GM23338 (cell line): ENCODE data around the gene TBC1D14. TPM values are rescaled to one million over a fixed set of nuclear protein-coding genes. Genes with fewer than 3 reads are reported as not detected.
A peak's percentile ranks its signal among the peaks of the same experiment; 100 is the strongest.

Experiments used
- ATAC-seq: fragments of 200-7000 bp; cut with Tn5 transposase; 3 replicates; pipeline ENCODE4 v1.9.1; 2020
- DNase-seq: peaks from one replicate; pipeline ENCODE4 v3.0.0-alpha.2; 2015; ENCODE audit warnings: low spot score
- H2AFZ ChIP-seq: fragments of 200-600 bp; sonication (generic); 2 replicates; pipeline ENCODE4 v1.8.0; 2016; ENCODE audit warnings: antibody characterized with exemption, mild to moderate bottlenecking, moderate library complexity
- H3F3A ChIP-seq: fragments of 200-600 bp; sonication (generic); replicated peaks from 2 replicates; pipeline ENCODE4 v1.8.0; 2017; ENCODE audit warnings: antibody characterized with exemption, mixed run types, low read depth
- H3K27ac ChIP-seq: fragments of 200-600 bp; sonication (generic); 2 replicates; pipeline ENCODE4 v1.6.1; 2016; ENCODE audit warnings: low read depth
- H3K27me3 ChIP-seq: fragments of 200-600 bp; sonication (generic); 2 replicates; pipeline ENCODE4 v1.8.0; 2016; ENCODE audit warnings: mild to moderate bottlenecking, mixed run types, moderate library complexity; ENCODE audit not compliant: insufficient read depth
- H3K36me3 ChIP-seq: fragments of 200-600 bp; sonication (generic); 2 replicates; pipeline ENCODE4 v1.8.0; 2016; ENCODE audit warnings: mild to moderate bottlenecking; ENCODE audit not compliant: insufficient read depth
- H3K4me1 ChIP-seq: fragments of 200-600 bp; sonication (generic); 2 replicates; pipeline ENCODE4 v1.8.0; 2016; ENCODE audit warnings: mild to moderate bottlenecking, moderate library complexity; ENCODE audit not compliant: insufficient read depth
- H3K4me2 ChIP-seq: fragments of 200-600 bp; sonication (generic); 2 replicates; pipeline ENCODE4 v1.7.1; 2017; ENCODE audit warnings: mixed run types
- H3K4me3 ChIP-seq: fragments of 200-600 bp; sonication (generic); 2 replicates; pipeline ENCODE4 v1.6.1; 2016; ENCODE audit warnings: mixed run types
- H3K79me2 ChIP-seq: fragments of 200-600 bp; sonication (generic); replicated peaks from 2 replicates; pipeline ENCODE4 v1.8.0; 2017; ENCODE audit warnings: mild to moderate bottlenecking; ENCODE audit not compliant: insufficient read depth
- H3K9me2 ChIP-seq: fragments of 200-600 bp; sonication (generic); 2 replicates; pipeline ENCODE4 v1.8.0; 2017; ENCODE audit not compliant: insufficient read depth
- H4K20me1 ChIP-seq: fragments of 200-600 bp; sonication (generic); replicated peaks from 2 replicates; pipeline ENCODE4 v1.8.0; 2017; ENCODE audit warnings: mild to moderate bottlenecking; ENCODE audit not compliant: insufficient read depth
- H3K27ac Mint-ChIP-seq: 2 replicates; pipeline ENCODE4 v1.8.0; 2020; ENCODE audit warnings: inconsistent platforms, mild to moderate bottlenecking, moderate library complexity, mixed read lengths
- H3K27me3 Mint-ChIP-seq: 3 replicates; pipeline ENCODE4 v1.8.0; 2022; ENCODE audit warnings: low read depth, mild to moderate bottlenecking, moderate library complexity, mixed read lengths, inconsistent platforms; ENCODE audit not compliant: insufficient read depth, poor library complexity
- H3K36me3 Mint-ChIP-seq: 3 replicates; pipeline ENCODE4 v1.8.0; 2021; ENCODE audit warnings: low read depth, mild to moderate bottlenecking, inconsistent platforms, moderate library complexity, mixed read lengths
- H3K4me1 Mint-ChIP-seq: 3 replicates; pipeline ENCODE4 v1.8.0; 2020; ENCODE audit warnings: mild to moderate bottlenecking, inconsistent platforms, mixed read lengths
- H3K4me3 Mint-ChIP-seq: 3 replicates; pipeline ENCODE4 v1.8.0; 2021; ENCODE audit warnings: moderate library complexity, mild to moderate bottlenecking, inconsistent platforms, mixed read lengths
- H3K9me3 Mint-ChIP-seq: 3 replicates; pipeline ENCODE4 v1.8.0; 2020; ENCODE audit warnings: moderate library complexity, mild to moderate bottlenecking, inconsistent platforms, mixed read lengths
- CREB1 ChIP-seq: fragments of 250-450 bp; sonication (Bioruptor Pico); IDR thresholded peaks from 2 replicates; pipeline ENCODE4 v1.5.0; 2020; ENCODE audit warnings: low read depth, mild to moderate bottlenecking, moderate library complexity
- CTCF ChIP-seq, 2 experiments: fragments of 200-600 bp in 1 of 2; sonication (generic) in 1 of 2; conservative IDR thresholded peaks; 2 replicates each; pipeline versions ENCODE4 v1.5.1 to v1.6.1; 2016 to 2017; ENCODE audit warnings: antibody characterized with exemption in 2 of 2, low read depth in 2 of 2, mild to moderate bottlenecking in 2 of 2, moderate library complexity in 1 of 2
- EZH2phosphoT487 ChIP-seq: fragments of 200-600 bp; sonication (generic); IDR thresholded peaks from one replicate; pipeline ENCODE4 v1.8.1; 2018; ENCODE audit warnings: antibody characterized with exemption; ENCODE audit not compliant: unreplicated experiment
- JUNB ChIP-seq: IDR thresholded peaks from one replicate; pipeline ENCODE4 v1.6.1; 2016; ENCODE audit warnings: antibody characterized with exemption; ENCODE audit not compliant: unreplicated experiment
- REST ChIP-seq: IDR thresholded peaks from one replicate; pipeline ENCODE4 v1.6.1; 2018; ENCODE audit warnings: antibody characterized with exemption; ENCODE audit not compliant: unreplicated experiment
- ZNF114 ChIP-seq: fragments of 250-450 bp; sonication (Bioruptor Pico); IDR thresholded peaks from 2 replicates; pipeline ENCODE4 v1.5.0; 2020; ENCODE audit warnings: mild to moderate bottlenecking, moderate library complexity
- polyA plus RNA-seq: library from polyadenylated mRNA; unstranded; fragments of >200 nt; fragmentation: Nextera tagmentation; extraction: Ambion mirVana; gene quantifications from 2 replicates; pipeline ENCODE4 v1.2.1, GENCODE V29; 2016
- total RNA-seq: library from RNA; depleted of rRNA; stranded (reverse); fragments of >200 nt; shearing (Covaris generic); gene quantifications from 2 replicates; pipeline ENCODE4 v1.2.3, GENCODE V29; 2014
- TF ChIP-seq, protein P1 (sequence below): fragments of 250-450 bp; sonication (Bioruptor Pico); IDR thresholded peaks from 2 replicates; pipeline ENCODE4 v1.5.0; 2020; ENCODE audit warnings: mild to moderate bottlenecking, moderate library complexity
- TF ChIP-seq, protein P2 (sequence below): IDR thresholded peaks from 2 replicates; pipeline ENCODE4 v1.6.1; 2016; ENCODE audit warnings: antibody characterized with exemption

TBC1D14 gene
- total and polyA plus RNA-seq, 2 experiments from 2014 or later: 18.2 to 59.7 TPM

- Histone ChIP-seq H3K27me3 (no peaks in the 10 kb centered on the region), H3F3A (0 out of 2 replicates have a peak, but pooled peaks cover 4% of the 10 kb centered on the region), H3K27ac (peak overlapping the region; percentile 80; the same call in 1 of the 2 replicates), H2AFZ (no peak overlapping the region), H4K20me1 (peaks cover 7% of the 10 kb centered on the region), H3K79me2 (peaks cover 42% of the 10 kb centered on the region), H3K36me3 (no peaks in the 10 kb centered on the region), H3K9me2 (no peaks in the 10 kb centered on the region), H3K4me3 (no peak overlapping the region), H3K4me1 (peaks cover 40% of the 10 kb centered on the region), H3K4me2 (no peak overlapping the region)
- TF ChIP-seq, protein P1, sequence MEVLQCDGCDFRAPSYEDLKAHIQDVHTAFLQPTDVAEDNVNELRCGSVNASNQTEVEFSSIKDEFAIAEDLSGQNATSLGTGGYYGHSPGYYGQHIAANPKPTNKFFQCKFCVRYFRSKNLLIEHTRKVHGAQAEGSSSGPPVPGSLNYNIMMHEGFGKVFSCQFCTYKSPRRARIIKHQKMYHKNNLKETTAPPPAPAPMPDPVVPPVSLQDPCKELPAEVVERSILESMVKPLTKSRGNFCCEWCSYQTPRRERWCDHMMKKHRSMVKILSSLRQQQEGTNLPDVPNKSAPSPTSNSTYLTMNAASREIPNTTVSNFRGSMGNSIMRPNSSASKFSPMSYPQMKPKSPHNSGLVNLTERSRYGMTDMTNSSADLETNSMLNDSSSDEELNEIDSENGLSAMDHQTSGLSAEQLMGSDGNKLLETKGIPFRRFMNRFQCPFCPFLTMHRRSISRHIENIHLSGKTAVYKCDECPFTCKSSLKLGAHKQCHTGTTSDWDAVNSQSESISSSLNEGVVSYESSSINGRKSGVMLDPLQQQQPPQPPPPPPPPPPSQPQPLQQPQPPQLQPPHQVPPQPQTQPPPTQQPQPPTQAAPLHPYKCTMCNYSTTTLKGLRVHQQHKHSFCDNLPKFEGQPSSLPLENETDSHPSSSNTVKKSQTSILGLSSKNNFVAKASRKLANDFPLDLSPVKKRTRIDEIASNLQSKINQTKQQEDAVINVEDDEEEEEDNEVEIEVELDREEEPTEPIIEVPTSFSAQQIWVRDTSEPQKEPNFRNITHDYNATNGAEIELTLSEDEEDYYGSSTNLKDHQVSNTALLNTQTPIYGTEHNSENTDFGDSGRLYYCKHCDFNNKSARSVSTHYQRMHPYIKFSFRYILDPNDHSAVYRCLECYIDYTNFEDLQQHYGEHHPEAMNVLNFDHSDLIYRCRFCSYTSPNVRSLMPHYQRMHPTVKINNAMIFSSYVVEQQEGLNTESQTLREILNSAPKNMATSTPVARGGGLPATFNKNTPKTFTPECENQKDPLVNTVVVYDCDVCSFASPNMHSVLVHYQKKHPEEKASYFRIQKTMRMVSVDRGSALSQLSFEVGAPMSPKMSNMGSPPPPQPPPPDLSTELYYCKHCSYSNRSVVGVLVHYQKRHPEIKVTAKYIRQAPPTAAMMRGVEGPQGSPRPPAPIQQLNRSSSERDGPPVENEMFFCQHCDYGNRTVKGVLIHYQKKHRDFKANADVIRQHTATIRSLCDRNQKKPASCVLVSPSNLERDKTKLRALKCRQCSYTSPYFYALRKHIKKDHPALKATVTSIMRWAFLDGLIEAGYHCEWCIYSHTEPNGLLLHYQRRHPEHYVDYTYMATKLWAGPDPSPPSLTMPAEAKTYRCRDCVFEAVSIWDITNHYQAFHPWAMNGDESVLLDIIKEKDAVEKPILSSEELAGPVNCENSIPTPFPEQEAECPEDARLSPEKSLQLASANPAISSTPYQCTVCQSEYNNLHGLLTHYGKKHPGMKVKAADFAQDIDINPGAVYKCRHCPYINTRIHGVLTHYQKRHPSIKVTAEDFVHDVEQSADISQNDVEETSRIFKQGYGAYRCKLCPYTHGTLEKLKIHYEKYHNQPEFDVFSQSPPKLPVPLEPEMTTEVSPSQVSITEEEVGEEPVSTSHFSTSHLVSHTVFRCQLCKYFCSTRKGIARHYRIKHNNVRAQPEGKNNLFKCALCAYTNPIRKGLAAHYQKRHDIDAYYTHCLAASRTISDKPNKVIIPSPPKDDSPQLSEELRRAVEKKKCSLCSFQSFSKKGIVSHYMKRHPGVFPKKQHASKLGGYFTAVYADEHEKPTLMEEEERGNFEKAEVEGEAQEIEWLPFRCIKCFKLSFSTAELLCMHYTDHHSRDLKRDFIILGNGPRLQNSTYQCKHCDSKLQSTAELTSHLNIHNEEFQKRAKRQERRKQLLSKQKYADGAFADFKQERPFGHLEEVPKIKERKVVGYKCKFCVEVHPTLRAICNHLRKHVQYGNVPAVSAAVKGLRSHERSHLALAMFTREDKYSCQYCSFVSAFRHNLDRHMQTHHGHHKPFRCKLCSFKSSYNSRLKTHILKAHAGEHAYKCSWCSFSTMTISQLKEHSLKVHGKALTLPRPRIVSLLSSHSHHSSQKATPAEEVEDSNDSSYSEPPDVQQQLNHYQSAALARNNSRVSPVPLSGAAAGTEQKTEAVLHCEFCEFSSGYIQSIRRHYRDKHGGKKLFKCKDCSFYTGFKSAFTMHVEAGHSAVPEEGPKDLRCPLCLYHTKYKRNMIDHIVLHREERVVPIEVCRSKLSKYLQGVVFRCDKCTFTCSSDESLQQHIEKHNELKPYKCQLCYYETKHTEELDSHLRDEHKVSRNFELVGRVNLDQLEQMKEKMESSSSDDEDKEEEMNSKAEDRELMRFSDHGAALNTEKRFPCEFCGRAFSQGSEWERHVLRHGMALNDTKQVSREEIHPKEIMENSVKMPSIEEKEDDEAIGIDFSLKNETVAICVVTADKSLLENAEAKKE (CRISPR knock-in tag): no peak
- Mint-ChIP-seq H3K27me3 (peaks cover 2% of the 10 kb centered on the region), H3K4me1 (peaks cover 73% of the 10 kb centered on the region), H3K4me3 (no peak overlapping the region), H3K9me3 (no peaks in the 10 kb centered on the region), H3K27ac (peak overlapping the region; percentile 60; the same call in 1 of the 2 replicates), H3K36me3 (no peaks in the 10 kb centered on the region)
- ATAC-seq (no peak), DNase-seq (no peak)
Observed at GRCh38 chr4:6941796-6942195, 32.2 kb downstream of the TBC1D14 start.

GRCh38 chr4:6942238-6942800 is 32.7 kb downstream of the TBC1D14 start:
- Histone ChIP-seq H3F3A (0 out of 2 replicates have a peak, but pooled peaks cover 4% of the 10 kb centered on the region), H2AFZ (no peak overlapping the region), H3K4me2 (peak overlapping the region; percentile 68), H3K4me1 (peaks cover 40% of the 10 kb centered on the region), H3K4me3 (peak overlapping the region; percentile 12; the same call in 1 of the 2 replicates), H4K20me1 (peaks cover 7% of the 10 kb centered on the region), H3K9me2 (no peaks in the 10 kb centered on the region), H3K36me3 (no peaks in the 10 kb centered on the region), H3K79me2 (peaks cover 42% of the 10 kb centered on the region), H3K27me3 (no peaks in the 10 kb centered on the region), H3K27ac (peak overlapping the region; percentile 80; the same call in 1 of the 2 replicates)
- no peak for DNase-seq
- Mint-ChIP-seq H3K27me3 (peaks cover 2% of the 10 kb centered on the region), H3K9me3 (no peaks in the 10 kb centered on the region), H3K4me1 (peaks cover 71% of the 10 kb centered on the region), H3K4me3 (no peak overlapping the region; the same call in 2 of the 3 replicates), H3K36me3 (no peaks in the 10 kb centered on the region), H3K27ac (peak overlapping the region; percentile 49; the same call in 1 of the 2 replicates)
- no peak for ATAC-seq
- TF ChIP-seq CTCF (conservative IDR thresholded peaks at IDR 0.05; ENCODE audit: low read depth in 2 of 2): no peak
- TF ChIP-seq REST: no peak
- no peak for TF ChIP-seq EZH2phosphoT487
- no peak for TF ChIP-seq ZNF114 (CRISPR knock-in tag)
- no peak for TF ChIP-seq JUNB
- no peak for TF ChIP-seq CREB1 (CRISPR knock-in tag)
- TF ChIP-seq, protein P2, sequence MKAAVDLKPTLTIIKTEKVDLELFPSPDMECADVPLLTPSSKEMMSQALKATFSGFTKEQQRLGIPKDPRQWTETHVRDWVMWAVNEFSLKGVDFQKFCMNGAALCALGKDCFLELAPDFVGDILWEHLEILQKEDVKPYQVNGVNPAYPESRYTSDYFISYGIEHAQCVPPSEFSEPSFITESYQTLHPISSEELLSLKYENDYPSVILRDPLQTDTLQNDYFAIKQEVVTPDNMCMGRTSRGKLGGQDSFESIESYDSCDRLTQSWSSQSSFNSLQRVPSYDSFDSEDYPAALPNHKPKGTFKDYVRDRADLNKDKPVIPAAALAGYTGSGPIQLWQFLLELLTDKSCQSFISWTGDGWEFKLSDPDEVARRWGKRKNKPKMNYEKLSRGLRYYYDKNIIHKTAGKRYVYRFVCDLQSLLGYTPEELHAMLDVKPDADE: no peak
